ENCODE measurements around the gene DAPK2. TPM values are rescaled to one million over a fixed set of nuclear protein-coding genes. Genes with fewer than 3 reads are reported as not detected.

The DAPK2 gene
- total and polyA plus RNA-seq, 2 of the 4 experiments (the other 2 are of a cell fraction): 0.34 to 0.36 TPM

- Histone ChIP-seq H3K23ac (ENCODE audit: low read depth, low read length) (no peak overlapping the region), H3K56ac (ENCODE audit: extremely low read depth, insufficient read depth, low read length) (no peak overlapping the region), H3K14ac (replicated peaks; ENCODE audit: low read depth, low read length) (no peak overlapping the region), H3K4ac (ENCODE audit: low read depth, low read length) (no peak overlapping the region), H2BK15ac (ENCODE audit: low read depth, low read length) (no peak overlapping the region), H3K27ac (ENCODE audit: insufficient read depth, low read length) (no peak overlapping the region), H3K27me3 (ENCODE audit: control insufficient read depth, insufficient read depth, low read length) (peaks cover 15% of the 10 kb centered on the region), H3K9ac (ENCODE audit: low read depth, low read length) (no peak overlapping the region), H2BK5ac (ENCODE audit: low read depth, low read length, poor library complexity, severe bottlenecking) (no peak overlapping the region), H4K20me1 (ENCODE audit: insufficient read depth, low read length) (peaks cover 3% of the 10 kb centered on the region; the same call in 1 of the 2 replicates), H3K79me1 (ENCODE audit: low read depth in 1 of 2, low read length in 2 of 2) (no peaks in the 10 kb centered on the region), H2AK5ac (ENCODE audit: low read depth, low read length) (no peak overlapping the region), H3K9me3 (ENCODE audit: control insufficient read depth, insufficient read depth, low read length) (no peaks in the 10 kb centered on the region), H3K4me1 (ENCODE audit: control insufficient read depth, insufficient read depth, low read length) (peaks cover 3% of the 10 kb centered on the region; the same call in 1 of the 2 replicates), H2BK20ac (ENCODE audit: low read depth, low read length) (no peak overlapping the region), H3K18ac (ENCODE audit: low read depth, low read length) (no peak overlapping the region), H3K4me3 (ENCODE audit: insufficient read depth, low read depth, low read length) (no peak overlapping the region), H4K5ac (ENCODE audit: low read depth, low read length) (no peak overlapping the region), H2BK120ac (ENCODE audit: low read depth, low read length) (no peak overlapping the region), H3K36me3 (ENCODE audit: control insufficient read depth, insufficient read depth, low read length) (no peaks in the 10 kb centered on the region), H2AFZ (replicated peaks; ENCODE audit: low read length, poor library complexity) (no peak overlapping the region), H4K91ac (ENCODE audit: insufficient read depth, low read depth, low read length) (no peak overlapping the region), H3K4me2 (ENCODE audit: low read depth, low read length) (no peak overlapping the region), H4K8ac (ENCODE audit: low read depth in 2 of 2, low read length in 2 of 2) (no peak overlapping the region), H3K9me1 (ENCODE audit: insufficient read depth, low read length) (no peaks in the 10 kb centered on the region), H2AK9ac (replicated peaks; ENCODE audit: low read depth, low read length, poor library complexity) (no peak overlapping the region)
- in situ Hi-C loops (cut with MboI; ENCODE audit: low sequenced_read_pairs) (no loop called here), intact Hi-C loops (cut with micrococcal nuclease) (no loop called here), dilution Hi-C loops (cut with HindIII; ENCODE audit: low sequenced_read_pairs, unreplicated experiment) (no loop called here)
- ATAC-seq (ENCODE audit: low read depth): no peak
- ChIA-PET POLR2A (ENCODE audit: unreplicated experiment) (no interaction called here), CTCF (interaction anchor here (1.1 kb wide), 1 partner anchor 47 kb away, joined by 3 read pairs; no protein-coding TSS in a partner anchor)
- no peak for DNase-seq
- TF ChIP-seq RFX5 (IDR thresholded peaks at IDR 0.05; ENCODE audit: low read depth, low read length) (no peak), CHD1 (IDR thresholded peaks at IDR 0.05; ENCODE audit: low read depth, low read length) (no peak), SMC3 (IDR thresholded peaks at IDR 0.05; ENCODE audit: low read depth, low read length) (no peak), RAD21 (IDR thresholded peaks at IDR 0.05; ENCODE audit: low read length) (no peak), BHLHE40 (IDR thresholded peaks at IDR 0.05; ENCODE audit: low read depth, low read length) (no peak), RCOR1 (IDR thresholded peaks at IDR 0.05; ENCODE audit: insufficient replicate concordance, low read length) (no peak), MAFK (IDR thresholded peaks at IDR 0.05; ENCODE audit: low read depth, low read length) (no peak), MXI1 (IDR thresholded peaks at IDR 0.05; ENCODE audit: borderline replicate concordance, low read depth, low read length) (no peak), MAZ (IDR thresholded peaks at IDR 0.05; ENCODE audit: borderline replicate concordance, low read depth, low read length) (no peak), CEBPB (IDR thresholded peaks at IDR 0.05; ENCODE audit: low read depth, low read length) (no peak)
- TF ChIP-seq, protein P1, sequence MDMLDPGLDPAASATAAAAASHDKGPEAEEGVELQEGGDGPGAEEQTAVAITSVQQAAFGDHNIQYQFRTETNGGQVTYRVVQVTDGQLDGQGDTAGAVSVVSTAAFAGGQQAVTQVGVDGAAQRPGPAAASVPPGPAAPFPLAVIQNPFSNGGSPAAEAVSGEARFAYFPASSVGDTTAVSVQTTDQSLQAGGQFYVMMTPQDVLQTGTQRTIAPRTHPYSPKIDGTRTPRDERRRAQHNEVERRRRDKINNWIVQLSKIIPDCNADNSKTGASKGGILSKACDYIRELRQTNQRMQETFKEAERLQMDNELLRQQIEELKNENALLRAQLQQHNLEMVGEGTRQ (IDR thresholded peaks at IDR 0.05; ENCODE audit: low read depth, low read length): no peak
- TF ChIP-seq, protein P2, sequence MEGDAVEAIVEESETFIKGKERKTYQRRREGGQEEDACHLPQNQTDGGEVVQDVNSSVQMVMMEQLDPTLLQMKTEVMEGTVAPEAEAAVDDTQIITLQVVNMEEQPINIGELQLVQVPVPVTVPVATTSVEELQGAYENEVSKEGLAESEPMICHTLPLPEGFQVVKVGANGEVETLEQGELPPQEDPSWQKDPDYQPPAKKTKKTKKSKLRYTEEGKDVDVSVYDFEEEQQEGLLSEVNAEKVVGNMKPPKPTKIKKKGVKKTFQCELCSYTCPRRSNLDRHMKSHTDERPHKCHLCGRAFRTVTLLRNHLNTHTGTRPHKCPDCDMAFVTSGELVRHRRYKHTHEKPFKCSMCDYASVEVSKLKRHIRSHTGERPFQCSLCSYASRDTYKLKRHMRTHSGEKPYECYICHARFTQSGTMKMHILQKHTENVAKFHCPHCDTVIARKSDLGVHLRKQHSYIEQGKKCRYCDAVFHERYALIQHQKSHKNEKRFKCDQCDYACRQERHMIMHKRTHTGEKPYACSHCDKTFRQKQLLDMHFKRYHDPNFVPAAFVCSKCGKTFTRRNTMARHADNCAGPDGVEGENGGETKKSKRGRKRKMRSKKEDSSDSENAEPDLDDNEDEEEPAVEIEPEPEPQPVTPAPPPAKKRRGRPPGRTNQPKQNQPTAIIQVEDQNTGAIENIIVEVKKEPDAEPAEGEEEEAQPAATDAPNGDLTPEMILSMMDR (conservative IDR thresholded peaks at IDR 0.05; ENCODE audit: low read depth, low read length): no peak
- TF ChIP-seq, protein P3, sequence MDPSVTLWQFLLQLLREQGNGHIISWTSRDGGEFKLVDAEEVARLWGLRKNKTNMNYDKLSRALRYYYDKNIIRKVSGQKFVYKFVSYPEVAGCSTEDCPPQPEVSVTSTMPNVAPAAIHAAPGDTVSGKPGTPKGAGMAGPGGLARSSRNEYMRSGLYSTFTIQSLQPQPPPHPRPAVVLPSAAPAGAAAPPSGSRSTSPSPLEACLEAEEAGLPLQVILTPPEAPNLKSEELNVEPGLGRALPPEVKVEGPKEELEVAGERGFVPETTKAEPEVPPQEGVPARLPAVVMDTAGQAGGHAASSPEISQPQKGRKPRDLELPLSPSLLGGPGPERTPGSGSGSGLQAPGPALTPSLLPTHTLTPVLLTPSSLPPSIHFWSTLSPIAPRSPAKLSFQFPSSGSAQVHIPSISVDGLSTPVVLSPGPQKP (IDR thresholded peaks at IDR 0.05; ENCODE audit: borderline replicate concordance, low read depth, low read length): no peak
- BruUV-seq (replicated peaks): no TSS peak
- whole genome bisulfite sequencing, 2 experiments (ENCODE audit: extremely low coverage in 2 of 2, insufficient read length in 1 of 2): no CpG with 5 or more reads among the region's 3 CpGs
These were observed 54.6 kb downstream of the DAPK2 start for GRCh38 chr15:63991706-63992105.
